Esophagus muscularis mucosa (tissue), 3 donors: ENCODE data around the gene CDON.

Source experiments
- CTCF ChIP-seq, 3 experiments: fragments of 200-600 bp in 2 of 3; fragments of 450-650 bp in 1 of 3; sonication (generic) in 2 of 3; IDR thresholded peaks; one replicate each; pipeline ENCODE4 v1.5.1; 2017 to 2019; ENCODE audit warnings: antibody characterized with exemption in 3 of 3, mild to moderate bottlenecking in 2 of 3, moderate library complexity in 1 of 3
- EP300 ChIP-seq: sonication (generic); formaldehyde crosslinking; IDR thresholded peaks from one replicate; pipeline ENCODE4 v1.6.1; 2017; ENCODE audit warnings: antibody characterized with exemption

GRCh38 chr11:125931116-125931515, 131.6 kb downstream of the CDON start:
- TF ChIP-seq CTCF (IDR thresholded peaks at IDR 0.05) (no peak), EP300 (no peak)
